NCI-H2171 (cell line): ENCODE results near the gene ADCY1.

ENCODE experiments used
- DNase-seq: peaks from one replicate; lab custom pipeline; 2025; lab: John Stamatoyannopoulos, UW

Gene ADCY1

GRCh38 chr7:45651540-45651939 lies 77.4 kb downstream of the ADCY1 start:
- DNase-seq: no peak

DNA sequence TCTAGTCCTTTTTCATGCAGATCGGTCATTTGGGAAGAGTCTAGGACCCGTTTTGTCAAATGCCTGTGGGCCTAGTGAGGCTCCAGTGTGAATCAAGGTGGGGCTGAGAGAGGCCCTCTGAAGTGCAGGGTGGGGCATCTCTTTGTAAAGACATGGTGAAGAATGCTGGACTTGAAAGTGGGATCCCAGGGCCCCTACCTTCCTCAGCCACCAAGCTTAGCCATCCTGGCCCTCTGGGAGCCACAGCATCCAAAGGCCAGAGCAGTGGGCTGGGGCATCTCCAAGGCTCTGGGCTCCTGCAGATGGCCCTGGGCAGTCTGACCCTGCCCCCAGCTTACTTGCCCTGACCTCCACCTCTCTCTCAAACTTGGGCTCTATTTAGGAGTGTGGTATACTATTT lies 78.5 kb downstream of the ADCY1 start:
- DNase-seq: no peak

DNA sequence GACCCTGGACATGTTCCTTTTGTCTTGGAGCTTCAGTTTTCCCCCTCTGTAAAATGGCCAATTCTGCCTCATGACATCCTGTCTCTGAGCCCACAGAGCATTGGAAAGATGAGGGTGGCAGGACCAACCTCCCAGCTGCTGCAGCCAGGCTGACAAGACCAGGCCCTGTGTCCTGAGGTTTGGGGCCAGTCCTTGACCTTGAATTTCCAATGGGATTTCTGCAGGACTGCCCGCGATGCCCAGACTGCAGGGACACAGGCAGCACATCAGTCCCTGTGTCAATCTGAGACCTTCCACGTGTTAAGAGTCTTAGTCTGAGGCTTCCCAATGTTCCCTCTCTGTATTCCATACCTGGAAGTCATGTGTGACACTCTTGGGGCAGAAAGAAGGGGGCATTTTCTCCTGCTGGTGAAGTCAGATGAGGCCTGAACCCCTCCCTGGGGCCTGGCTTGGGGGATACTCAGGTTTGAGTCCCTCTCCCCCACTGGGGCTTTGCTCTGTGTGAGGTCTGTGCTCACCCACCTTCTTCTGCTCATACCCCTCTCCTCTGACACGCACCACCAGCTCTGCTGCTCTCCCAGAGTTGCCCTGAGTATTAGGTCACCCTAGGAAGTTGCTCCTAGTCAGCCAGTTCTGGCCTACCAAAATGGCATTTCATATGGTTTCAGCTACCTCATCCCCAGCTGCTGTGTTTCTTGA lies 79.2 kb downstream of the ADCY1 start:
- no peak for DNase-seq

- DNase-seq: no peak
Measured at GRCh38 chr7:45654341-45654740, 80.2 kb downstream of the ADCY1 start.

- no peak for DNase-seq
Measured at GRCh38 chr7:45655539-45655938, 81.4 kb downstream of the ADCY1 start.

DNA sequence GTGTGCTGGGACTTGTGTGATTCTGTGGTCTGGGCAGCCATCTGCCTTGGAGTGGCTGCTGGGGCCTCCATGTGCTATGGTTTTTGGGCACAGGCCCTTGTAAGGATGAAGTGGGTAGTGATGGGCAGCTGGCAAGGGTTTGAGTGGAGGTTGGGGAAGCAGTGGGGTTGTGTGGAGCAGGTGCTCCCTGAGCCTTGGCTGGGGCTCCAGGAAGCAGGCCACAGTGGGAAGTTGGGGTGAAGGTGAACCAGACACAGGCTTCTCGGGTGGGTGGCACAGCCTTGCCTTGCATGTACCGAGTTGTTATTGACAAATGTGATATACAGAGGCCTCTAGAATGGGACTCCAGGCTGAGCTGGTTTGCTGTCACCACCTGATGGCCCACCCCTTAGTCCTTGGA lies 82.3 kb downstream of the ADCY1 start:
- no peak for DNase-seq

- DNase-seq: no peak
Measured at GRCh38 chr7:45657136-45657889, 83.1 kb downstream of the ADCY1 start.

DNA sequence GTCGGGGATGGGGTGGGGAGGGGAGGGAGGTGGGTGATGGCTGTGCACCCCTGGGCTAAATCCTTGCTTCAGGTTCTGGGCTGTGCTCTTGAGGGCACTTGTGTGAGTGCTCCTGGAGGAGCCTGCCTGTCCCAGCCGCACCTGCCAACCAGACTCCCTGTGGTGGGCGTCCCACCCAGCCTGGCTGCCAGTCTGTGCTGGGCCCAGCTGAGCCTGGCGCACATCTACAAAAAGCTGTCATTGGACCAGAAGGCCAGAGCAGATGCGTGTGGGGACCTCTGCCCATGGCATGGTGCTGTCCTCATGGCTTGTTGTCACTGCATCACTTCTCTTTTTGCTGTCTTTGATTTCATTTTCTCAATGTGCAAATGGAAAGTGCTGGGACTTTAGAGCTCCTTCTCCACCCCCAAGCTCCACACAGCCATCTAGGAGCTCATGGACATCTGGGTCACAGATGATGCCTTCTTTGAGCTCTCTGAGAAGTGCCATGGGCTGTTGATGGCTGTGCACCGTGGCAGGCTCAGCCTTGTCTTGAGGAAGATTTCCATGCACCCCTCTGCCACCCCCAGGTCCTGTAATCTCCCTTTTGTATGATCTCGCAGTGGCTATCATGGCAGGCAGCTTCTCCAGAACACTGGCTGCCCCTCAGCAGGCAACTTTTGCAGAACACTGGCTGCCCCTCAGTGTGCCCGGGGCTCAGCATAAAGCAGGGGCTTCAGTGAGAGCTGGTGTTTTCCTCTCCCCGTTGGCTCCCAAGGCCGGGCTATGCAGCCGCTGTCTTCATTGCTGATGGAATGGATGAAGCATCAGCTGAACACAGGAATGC lies 83.9 kb downstream of the ADCY1 start:
- no peak for DNase-seq

DNA sequence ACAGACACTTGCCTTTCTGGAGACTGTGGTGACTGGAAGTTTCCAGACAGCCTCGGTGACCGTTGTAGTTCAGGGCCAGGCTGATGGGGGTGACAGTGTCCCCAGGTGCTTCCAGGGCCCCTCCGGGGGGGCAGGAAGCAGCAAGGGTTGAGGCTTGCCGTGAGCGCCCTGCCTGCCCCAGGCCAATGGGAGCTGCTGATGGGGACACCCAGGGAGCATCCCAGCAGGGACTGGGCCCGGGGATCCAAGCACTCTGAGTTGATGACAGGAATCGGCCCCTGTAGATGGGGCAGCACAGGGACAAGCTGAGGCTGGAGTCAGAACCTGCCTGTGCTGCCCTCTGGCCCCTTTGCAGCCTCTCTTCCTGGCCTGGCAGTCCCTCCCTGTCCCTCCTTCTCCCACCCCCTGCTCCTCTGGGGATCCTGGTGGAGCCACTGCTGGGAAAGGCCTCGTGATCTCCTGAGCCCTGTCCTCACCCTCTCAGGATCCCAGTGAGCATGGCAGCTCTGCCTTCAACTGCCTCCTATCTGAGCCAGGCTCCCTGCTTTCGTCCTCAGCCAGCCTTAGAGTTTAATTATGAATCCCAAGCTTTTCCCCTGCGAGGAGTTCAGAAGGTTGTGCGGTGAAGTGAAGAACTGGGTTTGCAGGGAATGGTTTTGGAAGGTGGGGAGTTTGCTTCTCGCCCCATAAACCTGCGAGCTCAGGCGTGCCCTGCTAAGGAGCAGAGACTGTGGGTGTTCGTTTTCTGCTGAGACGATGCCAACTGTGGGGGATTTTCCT lies 84.7 kb downstream of the ADCY1 start:
- DNase-seq: no peak

DNA sequence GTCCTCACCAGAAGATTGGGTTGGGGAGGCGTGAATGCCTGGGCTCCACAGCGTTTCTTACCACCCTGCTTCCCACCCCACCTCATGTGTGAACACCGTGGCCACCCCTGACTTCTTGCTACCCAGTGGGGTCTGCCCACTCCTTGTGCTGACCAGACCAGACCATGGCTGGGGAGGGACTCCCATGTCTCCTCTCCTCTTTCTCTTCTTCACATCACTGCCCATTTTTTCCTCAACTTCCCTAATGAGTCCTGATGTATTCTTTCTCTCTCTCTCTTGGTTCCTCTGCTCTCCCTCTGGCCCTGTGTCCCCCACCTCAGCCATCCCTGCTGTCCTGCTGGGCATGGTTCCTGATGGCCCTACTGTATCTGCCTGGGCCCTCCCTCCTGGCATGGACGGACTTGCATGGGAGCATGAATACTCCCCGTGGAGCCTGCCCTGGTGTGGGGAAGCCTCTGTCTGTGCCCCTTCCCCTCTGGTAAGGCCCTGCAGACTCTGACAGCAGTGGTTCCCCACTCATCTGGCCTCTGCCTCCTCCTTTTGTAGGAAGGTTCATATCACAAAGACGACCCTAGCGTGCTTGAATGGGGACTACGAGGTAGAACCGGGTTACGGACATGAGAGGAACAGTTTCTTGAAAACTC lies 85.5 kb downstream of the ADCY1 start:
- DNase-seq: no peak

GRCh38 chr7:45660201-45660900 lies 86.2 kb downstream of the ADCY1 start:
- no peak for DNase-seq

- DNase-seq: no peak
Measured at GRCh38 chr7:45660901-45661211, 86.7 kb downstream of the ADCY1 start.

DNA sequence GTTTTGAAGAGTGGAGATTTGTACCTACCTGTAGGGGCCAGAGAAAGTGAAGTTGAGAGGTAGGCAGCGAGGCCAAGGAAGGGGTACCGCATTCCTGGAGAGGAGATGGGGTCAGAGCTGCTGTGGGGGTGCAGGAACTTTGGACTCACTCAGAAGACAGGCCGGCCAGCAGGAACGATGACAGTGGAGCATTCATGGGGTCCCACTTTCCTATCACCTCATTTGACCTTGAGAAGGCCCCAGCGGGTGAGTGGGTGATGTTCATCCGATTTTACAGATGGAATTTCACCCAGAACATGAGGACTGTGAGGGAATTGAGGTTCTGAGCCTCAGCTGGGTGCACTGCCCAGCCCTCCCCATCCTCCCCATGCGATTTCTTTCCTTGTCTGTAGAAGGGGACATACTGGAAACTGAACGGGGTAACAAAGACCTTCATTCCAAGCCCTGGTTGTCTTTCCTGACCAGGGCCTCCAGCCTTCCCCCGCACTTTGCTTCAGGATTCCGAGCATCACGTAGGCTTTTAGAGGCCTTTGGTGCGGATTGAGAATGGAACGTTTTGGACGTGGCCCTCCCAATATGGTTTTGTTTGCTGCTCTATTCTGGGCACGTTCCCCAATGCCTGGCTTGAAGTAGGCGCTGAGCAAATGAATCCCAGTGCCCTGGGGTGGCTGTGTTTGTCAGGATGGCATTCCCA lies 87.3 kb downstream of the ADCY1 start:
- no peak for DNase-seq

DNA sequence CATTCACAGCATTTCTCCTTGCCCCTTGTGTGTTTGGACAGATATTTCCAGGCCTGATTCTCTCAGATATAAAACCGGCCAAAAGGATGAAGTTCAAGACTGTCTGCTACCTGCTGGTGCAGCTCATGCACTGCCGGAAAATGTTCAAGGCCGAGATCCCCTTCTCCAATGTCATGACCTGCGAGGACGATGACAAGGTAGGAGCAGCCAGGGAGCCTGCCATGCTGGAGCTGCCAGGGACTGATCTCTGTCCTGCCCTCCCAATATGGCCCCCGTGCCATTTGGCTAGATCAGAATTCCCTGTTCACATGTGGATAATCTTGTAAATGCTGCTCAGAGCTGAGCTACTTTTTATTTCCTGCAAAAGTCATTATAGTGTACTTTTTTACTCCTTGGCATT lies 87.8 kb downstream of the ADCY1 start:
- no peak for DNase-seq

DNA sequence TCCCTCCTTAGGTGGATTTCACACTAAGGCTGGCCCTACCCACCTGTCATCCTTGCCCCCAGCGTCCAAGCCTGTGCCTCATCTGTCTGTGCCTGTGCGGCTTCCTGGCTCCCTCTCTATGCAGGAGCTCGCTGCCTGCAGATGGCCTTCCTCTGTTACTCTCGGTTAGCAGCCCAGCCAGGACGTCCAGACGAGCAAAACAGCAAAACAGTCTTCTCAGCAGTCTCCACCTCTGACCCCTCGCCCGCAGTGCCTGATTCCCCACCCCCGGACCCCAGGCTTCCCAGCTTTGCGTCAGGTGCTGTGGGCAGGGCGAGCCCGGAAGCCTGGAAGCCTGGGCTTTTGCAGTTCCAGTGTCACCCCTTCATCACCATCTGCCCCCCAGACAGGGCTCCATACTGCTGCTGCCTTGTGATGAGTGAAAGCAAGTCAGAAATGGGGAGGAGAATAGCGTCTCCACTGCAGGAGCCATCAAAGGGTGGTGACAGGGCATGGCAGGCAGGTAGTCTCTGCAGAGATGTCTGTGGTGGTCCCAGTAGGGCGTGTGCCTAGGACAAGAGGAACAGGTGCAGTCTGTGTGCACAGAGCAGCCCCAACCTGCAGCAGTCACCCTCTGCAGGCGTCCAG lies 88.5 kb downstream of the ADCY1 start:
- DNase-seq: no peak

- DNase-seq: no peak
Measured at GRCh38 chr7:45663167-45663921, 89.2 kb downstream of the ADCY1 start.

DNA sequence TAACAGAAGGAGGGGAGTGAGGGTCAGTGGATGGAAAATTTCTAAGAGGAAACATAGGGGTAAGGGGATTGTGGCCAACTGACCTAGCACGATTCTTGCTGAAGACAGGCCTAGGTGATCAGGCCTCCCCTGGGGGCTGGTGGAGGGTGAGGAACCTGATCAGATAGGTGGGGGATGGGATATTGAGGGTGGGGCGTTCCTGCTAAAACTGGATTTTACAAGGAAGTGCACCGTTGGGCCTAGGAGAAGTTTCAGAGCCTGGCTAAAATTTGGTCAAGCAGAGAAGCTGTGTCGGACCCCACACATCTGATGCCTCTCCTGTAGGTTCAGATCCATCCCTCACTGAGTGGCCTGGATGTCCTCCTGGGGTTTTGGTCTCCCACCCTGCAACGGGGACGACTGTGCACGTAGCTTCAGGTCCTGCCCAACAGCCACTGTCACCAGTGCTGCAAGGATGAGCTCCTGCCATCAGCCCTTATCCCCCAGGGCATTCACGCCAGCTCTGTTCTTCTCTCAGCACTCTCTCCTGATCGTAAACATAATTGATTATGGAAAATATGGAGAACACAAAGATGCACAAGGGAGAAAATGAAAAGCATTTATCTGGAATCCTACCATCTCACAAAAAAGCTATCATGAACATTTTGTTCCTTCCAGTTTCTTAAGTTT lies 89.9 kb downstream of the ADCY1 start:
- no peak for DNase-seq

DNA sequence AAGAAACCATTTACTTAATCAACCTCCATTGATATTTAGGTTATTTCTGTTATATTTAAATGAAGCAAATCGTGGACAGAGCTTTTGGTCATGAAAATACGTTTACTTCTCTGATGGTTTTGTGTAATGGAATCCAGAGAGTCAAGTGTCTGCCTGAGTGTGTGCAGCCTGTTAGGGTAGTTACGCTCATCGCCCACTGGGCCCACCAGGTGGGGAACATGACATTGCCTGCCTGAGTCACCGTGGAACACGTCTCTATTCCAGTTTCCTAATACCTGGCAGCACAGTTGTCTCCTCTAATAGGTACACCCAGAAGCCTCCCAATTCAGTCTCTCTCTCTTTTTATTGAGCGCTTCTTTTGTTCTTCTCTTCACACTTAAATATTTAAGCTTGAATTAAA lies 91.0 kb downstream of the ADCY1 start:
- no peak for DNase-seq

DNA sequence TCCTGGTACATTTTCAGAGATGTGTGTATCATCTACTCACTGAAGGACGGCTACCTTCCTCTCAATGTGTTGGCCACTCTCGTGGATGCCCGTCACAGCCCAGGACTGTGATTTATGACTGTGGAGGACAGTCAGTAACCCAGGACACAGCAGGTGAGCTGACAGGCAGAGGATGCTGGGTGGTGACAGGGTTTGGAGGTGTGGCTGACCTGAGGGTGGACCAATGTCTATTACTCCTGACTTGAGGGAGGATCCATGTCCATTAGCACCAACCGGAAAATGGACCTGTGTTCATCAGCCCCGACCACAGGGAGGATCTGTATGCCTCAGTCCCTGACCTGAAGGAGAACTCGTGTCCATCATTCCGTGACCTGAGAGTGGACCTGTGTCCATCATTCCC lies 96.1 kb downstream of the ADCY1 start:
- no peak for DNase-seq
